ENCODE measurements around the gene CERCAM. TPM values are rescaled to one million over a fixed set of nuclear protein-coding genes. Genes with fewer than 3 reads are reported as not detected.

Gene CERCAM
- polyA plus RNA-seq, 1 donor from 2014 or later: 1.1 TPM

- no peaks in the 10 kb centered on the region for H3K36me3 ChIP-seq (ENCODE audit: insufficient read depth, low read length)
- H3F3A ChIP-seq (ENCODE audit: insufficient read depth, low read length, poor library complexity, severe bottlenecking): no peaks in the 10 kb centered on the region
- H3K79me2 ChIP-seq (replicated peaks; ENCODE audit: insufficient read depth, low read length): no peaks in the 10 kb centered on the region
Measured at GRCh38 chr9:128469070-128469469, 48.4 kb downstream of the CERCAM start.

GRCh38 chr9:128470560-128470959, 49.9 kb downstream of the CERCAM start:
- H3K9me2 ChIP-seq (ENCODE audit: insufficient read depth, low read length): no peaks in the 10 kb centered on the region
- no peak overlapping the region for H2AFZ ChIP-seq (ENCODE audit: low read depth, low read length)
- no peak overlapping the region for H3K9ac ChIP-seq (ENCODE audit: low read length)
- H4K20me1 ChIP-seq (ENCODE audit: insufficient read depth): no peaks in the 10 kb centered on the region
- H3K79me2 ChIP-seq (replicated peaks; ENCODE audit: insufficient read depth, low read length): no peaks in the 10 kb centered on the region
- no peak overlapping the region for H3K4me2 ChIP-seq (ENCODE audit: low read length)
- H3K4me3 ChIP-seq (ENCODE audit: low read length): no peak overlapping the region
- no peaks in the 10 kb centered on the region for H3F3A ChIP-seq (ENCODE audit: insufficient read depth, low read length, poor library complexity, severe bottlenecking)
- no peaks in the 10 kb centered on the region for H3K9me3 ChIP-seq (ENCODE audit: low read length)
- no peak overlapping the region for H3K27ac ChIP-seq (ENCODE audit: low read length)
- no peaks in the 10 kb centered on the region for H3K36me3 ChIP-seq (ENCODE audit: insufficient read depth, low read length)
- no peaks in the 10 kb centered on the region for H3K27me3 ChIP-seq (ENCODE audit: insufficient read depth, low read depth, low read length)
- TF ChIP-seq SMC3 (conservative IDR thresholded peaks at IDR 0.05; ENCODE audit: poor library complexity): no peak
- TF ChIP-seq MXI1 (conservative IDR thresholded peaks at IDR 0.05; ENCODE audit: poor library complexity, severe bottlenecking): no peak
- no peak for TF ChIP-seq POLR2AphosphoS5 (IDR thresholded peaks at IDR 0.05)
- no peak for TF ChIP-seq EZH2 (IDR thresholded peaks at IDR 0.05; ENCODE audit: borderline replicate concordance, insufficient read depth, low read length, poor library complexity, severe bottlenecking)
- TF ChIP-seq RAD21 (conservative IDR thresholded peaks at IDR 0.05): no peak
- no peak for TF ChIP-seq REST (IDR thresholded peaks at IDR 0.05; ENCODE audit: borderline replicate concordance)

More at GRCh38 chr9:128469070-128469469, 48.4 kb downstream of the CERCAM start:
- H3K9me3 ChIP-seq (ENCODE audit: low read length): no peaks in the 10 kb centered on the region
- no peak overlapping the region for H3K9ac ChIP-seq (ENCODE audit: low read length)
- H3K9me2 ChIP-seq (ENCODE audit: insufficient read depth, low read length): no peaks in the 10 kb centered on the region
- TF ChIP-seq EP300 (conservative IDR thresholded peaks at IDR 0.05; ENCODE audit: poor library complexity, severe bottlenecking) (no peak), TAF1 (IDR thresholded peaks at IDR 0.05; ENCODE audit: low read depth) (no peak), REST (IDR thresholded peaks at IDR 0.05; ENCODE audit: borderline replicate concordance) (no peak), SMC3 (conservative IDR thresholded peaks at IDR 0.05; ENCODE audit: poor library complexity) (no peak), POLR2AphosphoS5 (IDR thresholded peaks at IDR 0.05) (no peak), EZH2 (IDR thresholded peaks at IDR 0.05; ENCODE audit: borderline replicate concordance, insufficient read depth, low read length, poor library complexity, severe bottlenecking) (no peak), CTCF (IDR thresholded peaks at IDR 0.05; ENCODE audit: poor library complexity, severe bottlenecking) (no peak), MXI1 (conservative IDR thresholded peaks at IDR 0.05; ENCODE audit: poor library complexity, severe bottlenecking) (no peak), RAD21 (conservative IDR thresholded peaks at IDR 0.05) (no peak)
- H3K27me3 ChIP-seq (ENCODE audit: insufficient read depth, low read depth, low read length): no peaks in the 10 kb centered on the region
- no peak overlapping the region for H2AFZ ChIP-seq (ENCODE audit: low read depth, low read length)
- H3K27ac ChIP-seq (ENCODE audit: low read length): no peak overlapping the region
- no peak overlapping the region for H3K4me2 ChIP-seq (ENCODE audit: low read length)
- no peak overlapping the region for H3K4me3 ChIP-seq (ENCODE audit: low read length)
- H4K20me1 ChIP-seq (ENCODE audit: insufficient read depth): no peaks in the 10 kb centered on the region
